Posterior cingulate gyrus (tissue), 11 donors: ENCODE results near the gene HERC6.
"Not testable (repeated sequence)": the region's sequence is repeated elsewhere in the genome, so short reads cannot be mapped to it uniquely, and the experiment has no call there.

ENCODE experiments used
- DNase-seq, 10 donors: peaks; one replicate each; pipeline versions ENCODE4 v3.0.0 to v3.0.0-alpha.2; 2020 to 2021; ENCODE audit warnings: mixed read lengths in 3 of 10
- intact Hi-C: fragments of 100-400 bp; cut with DNase I; formaldehyde crosslinking; loops from one replicate; pipeline ENCODE4 v1.15.1; 2023

Gene HERC6

DNA sequence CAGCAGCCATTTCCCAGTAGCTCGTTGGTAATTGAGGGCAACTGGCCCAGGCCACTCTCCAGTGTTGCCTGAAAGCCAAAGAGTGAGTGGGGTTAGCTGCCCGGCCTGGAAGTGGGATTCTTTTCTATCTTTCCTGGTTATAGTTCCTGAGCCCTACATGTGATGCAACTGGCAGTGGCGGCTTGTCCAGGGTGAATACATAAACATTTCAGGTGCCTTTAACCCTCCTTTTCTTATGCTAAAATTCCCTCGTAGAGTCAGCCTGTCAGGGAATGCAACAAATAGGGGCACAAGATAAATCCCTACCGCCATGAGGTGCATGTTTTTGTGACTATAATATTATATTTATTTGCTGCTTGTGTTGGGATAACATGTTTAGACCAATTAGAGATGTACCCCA is 64.8 kb downstream of the HERC6 start:
- intact Hi-C loops: no loop called here
- no peak for DNase-seq

DNA sequence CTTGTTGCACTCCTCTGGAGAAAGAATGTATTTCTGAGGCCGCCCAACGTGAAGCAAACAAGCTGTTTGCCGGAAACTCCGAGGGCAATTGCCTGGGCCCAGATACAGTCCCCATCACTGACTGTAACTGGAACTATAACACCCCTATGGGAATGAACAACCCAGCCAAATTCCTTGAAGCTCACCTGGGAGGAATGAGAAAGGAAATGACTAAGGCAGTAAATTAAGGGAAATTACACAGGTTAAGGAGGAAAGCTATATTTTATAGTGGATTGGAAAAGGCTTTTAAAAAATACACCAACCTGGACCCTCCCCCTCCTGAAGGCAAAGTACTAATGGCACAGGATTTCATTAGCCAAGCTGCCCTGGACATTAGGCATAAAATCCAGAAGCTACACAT is 66.6 kb downstream of the HERC6 start:
- DNase-seq: no peak
- intact Hi-C loops: no loop called here

GRCh38 chr4:88446124-88446523 is 67.5 kb downstream of the HERC6 start:
- DNase-seq: no peak
- intact Hi-C loops: no loop called here

DNA sequence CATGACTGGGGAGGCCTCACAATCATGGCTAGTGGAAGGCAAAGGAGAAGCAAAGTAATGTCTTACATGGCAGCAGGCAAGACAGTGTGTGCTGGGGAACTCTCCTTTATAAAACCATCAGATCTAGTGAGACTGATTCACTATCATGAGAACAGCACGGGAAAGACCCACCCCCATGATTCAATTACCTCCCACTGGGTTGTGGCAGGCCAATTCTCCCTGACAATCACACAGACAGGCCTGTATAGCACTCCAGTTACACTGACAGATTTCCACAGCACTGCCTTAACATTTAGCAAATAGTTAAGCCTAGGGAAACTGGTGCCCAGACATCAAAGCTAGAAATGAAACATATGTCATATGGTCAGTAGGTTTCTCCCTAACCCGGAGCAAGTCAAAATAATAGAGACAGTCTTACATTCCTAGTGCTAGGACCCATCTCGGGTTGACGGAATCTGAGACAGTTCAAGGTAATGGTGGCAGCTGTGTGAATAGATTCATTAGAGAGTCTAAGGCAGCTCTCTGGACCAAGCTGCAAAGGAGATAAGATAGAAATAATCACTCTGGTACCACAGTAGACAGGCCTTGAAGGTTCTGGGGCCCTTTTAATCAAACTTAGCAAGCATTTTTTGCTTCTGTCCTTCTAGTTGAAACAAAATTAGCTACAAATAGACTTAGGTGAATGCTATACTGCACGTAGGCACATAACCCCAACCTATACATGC is 68.9 kb downstream of the HERC6 start:
- no peak for DNase-seq
- intact Hi-C loops: no loop called here

GRCh38 chr4:88448211-88448765 is 69.6 kb downstream of the HERC6 start:
- intact Hi-C loops, DNase-seq: not testable (repeated sequence)

GRCh38 chr4:88448889-88449288 is 70.2 kb downstream of the HERC6 start:
- no peak for DNase-seq
- intact Hi-C loops: no loop called here

GRCh38 chr4:88449290-88449689 is 70.6 kb downstream of the HERC6 start:
- no peak for DNase-seq
- intact Hi-C loops: no loop called here

- no peak for DNase-seq
- intact Hi-C loops: no loop called here
These were observed 72.6 kb downstream of the HERC6 start for GRCh38 chr4:88451205-88451604.

- intact Hi-C loops: no loop called here
These were observed 74.3 kb downstream of the HERC6 start for GRCh38 chr4:88452912-88453311.

DNA sequence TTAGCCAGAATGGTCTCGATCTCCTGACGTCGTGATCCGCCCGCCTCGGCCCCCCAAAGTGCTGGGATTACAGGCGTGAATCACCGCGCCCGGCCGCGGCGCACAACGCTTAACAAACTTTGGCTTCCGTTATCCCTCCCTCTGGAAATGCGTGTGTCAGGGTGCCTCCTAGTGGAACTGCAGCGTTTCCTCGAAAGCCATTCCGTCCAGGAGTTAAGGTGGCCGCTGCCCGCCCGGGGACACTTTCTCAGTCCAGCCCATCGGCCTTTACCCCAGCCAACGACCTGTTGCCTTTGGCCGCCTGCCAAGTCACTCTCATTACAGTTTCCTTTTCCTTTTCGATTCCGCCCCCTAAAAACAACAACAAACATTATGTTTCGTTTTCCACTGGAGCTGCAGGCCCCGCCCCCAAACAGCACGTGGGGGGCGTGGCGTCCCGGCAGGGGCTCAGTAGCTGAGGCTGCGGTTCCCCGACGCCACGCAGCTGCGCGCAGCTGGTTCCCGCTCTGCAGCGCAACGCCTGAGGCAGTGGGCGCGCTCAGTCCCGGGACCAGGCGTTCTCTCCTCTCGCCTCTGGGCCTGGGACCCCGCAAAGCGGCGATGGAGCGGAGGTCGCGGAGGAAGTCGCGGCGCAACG is 78.1 kb downstream of the HERC6 start, which contains the start of gene HERC5:
Gene HERC5, plus strand, starts transcription at position 450 of the 637 bp plus-strand sequence. Its CDS starts 151 bp downstream, at position 601.
- intact Hi-C loops: loop anchor here (1.0 to 5.0 kb wide), 4 partner anchors 61 to 237 kb away; partner anchors contain the start of genes HERC6 and PPM1K
- peak; percentile 52 to 96 (median 72) for DNase-seq

More at GRCh38 chr4:88452912-88453311, 74.3 kb downstream of the HERC6 start:
- DNase-seq: no peak

DNA sequence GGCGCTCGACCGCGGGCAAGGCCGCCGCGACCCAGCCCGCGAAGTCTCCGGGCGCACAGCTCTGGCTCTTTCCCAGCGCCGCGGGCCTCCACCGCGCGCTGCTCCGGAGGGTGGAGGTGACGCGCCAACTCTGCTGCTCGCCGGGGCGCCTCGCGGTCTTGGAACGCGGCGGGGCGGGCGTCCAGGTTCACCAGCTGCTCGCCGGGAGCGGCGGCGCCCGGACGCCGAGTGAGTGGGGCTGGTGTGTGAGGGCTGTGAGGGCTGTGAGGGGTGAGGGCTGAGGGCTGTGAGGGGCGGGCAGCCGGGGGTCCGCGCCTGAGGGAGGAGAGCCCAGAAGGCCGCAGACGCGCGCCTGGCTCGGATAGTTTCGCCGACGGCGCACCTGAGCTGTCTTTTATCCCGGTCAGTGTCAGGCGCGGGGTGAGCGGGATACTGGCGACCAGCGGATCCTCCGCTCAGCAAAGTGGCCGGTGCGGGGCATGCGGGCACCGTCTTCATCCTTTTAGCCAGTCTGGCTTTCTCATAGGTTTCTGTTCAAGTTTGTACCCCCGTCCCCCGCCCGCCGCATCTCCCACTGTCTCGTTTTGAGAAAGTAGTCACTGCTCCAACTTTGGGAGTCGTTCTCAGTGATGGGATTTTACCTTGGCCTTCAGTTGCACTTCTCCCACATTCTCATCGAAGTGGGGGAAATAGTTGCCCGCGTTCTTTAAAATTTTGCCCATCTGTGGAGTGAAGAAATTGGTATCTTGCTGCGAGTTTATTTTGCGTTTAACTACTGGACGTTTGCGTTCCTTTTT is 78.9 kb downstream of the HERC6 start:
- DNase-seq: peak in 8 of 10 donors; percentile 4 to 82 (median 28)
- intact Hi-C loops: loop anchor here (1.0 to 5.0 kb wide), 4 partner anchors 60 to 238 kb away; partner anchors contain the start of genes HERC6 and PPM1K

- DNase-seq: no peak
- intact Hi-C loops: loop anchor here (5.0 kb wide), 3 partner anchors 59 to 176 kb away; partner anchors contain the start of genes HERC6 and PPM1K
These were observed 79.6 kb downstream of the HERC6 start for GRCh38 chr4:88458104-88458740.

GRCh38 chr4:88465653-88466192 is 87.1 kb downstream of the HERC6 start:
- intact Hi-C loops: no loop called here
- DNase-seq: no peak

GRCh38 chr4:88467392-88467791 is 88.7 kb downstream of the HERC6 start:
- no peak for DNase-seq
- intact Hi-C loops: no loop called here

DNA sequence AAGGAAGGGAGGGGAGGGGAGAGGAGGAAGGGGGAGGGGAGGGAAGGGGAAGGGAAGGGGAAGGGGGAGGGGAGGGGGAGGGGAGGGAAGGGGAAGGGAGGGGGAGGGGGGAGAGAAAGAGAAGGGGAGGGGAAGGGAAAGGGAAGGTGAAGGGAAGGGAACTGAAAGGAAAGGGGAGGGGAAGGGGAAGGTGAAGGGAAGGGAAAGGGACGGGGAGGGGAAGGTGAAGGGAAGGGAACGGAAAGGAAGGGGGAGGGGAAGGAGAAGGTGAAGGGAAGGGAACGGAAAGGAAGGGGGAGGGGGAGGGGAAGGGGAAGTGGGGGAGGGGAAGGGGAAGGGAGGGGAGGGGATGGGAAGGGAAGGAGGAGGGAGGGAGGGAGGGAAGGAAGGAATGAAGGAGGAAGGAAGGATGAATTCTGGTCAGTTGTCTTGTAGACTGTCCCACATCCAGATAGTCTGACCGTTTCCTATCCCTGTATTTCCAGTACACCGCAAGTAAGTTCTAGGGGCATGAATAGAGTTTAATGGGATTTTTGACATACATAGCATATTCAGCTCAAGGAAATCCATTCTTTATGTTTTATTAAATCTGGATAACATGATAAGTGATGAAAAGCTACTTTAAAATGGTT is 98.7 kb downstream of the HERC6 start:
- intact Hi-C loops: no loop called here
- no peak for DNase-seq

- no peak for DNase-seq
- intact Hi-C loops: no loop called here
These were observed 99.6 kb downstream of the HERC6 start for GRCh38 chr4:88478247-88478646.

DNA sequence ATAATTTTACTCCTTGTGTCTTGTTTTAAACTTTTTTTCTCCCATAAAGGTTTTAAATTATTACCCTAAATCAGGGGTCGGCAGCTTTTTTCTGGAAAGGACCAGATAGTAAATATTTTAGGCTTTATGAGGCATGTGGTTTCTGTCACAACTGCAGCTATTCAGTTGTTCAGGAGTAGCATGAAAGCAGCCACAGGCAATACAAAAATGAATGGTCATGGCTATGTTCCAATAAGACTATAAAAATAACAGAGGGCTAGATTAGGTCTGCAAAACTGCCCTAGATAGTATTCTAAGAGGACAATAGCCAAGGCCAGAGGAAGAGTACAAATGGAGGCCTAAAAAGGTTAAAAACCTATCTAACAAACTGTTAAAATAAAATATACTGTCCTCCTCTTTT is 102.9 kb downstream of the HERC6 start:
- no peak for DNase-seq
- intact Hi-C loops: no loop called here

GRCh38 chr4:88489100-88489761 is 110.6 kb downstream of the HERC6 start:
- DNase-seq: no peak
- intact Hi-C loops: no loop called here
